K562 (cell line): ENCODE results near the gene PPP1R12C. TPM values are rescaled to one million over a fixed set of nuclear protein-coding genes. Genes with fewer than 3 reads are reported as not detected.

Source experiments
- ATAC-seq: fragments of 200-7000 bp; cut with Tn5 transposase; 3 replicates; pipeline ENCODE4 v1.9.1; 2020; ENCODE audit warnings: moderate library complexity
- BruUV-seq: library from RNA; stranded (reverse); fragments of 400-500 nt; replicated peaks from 2 replicates; lab custom pipeline; 2021; lab: Mats Ljungman, UMichigan
- CTCF ChIA-PET: fragments of 300-600 bp; formaldehyde crosslinking; extraction: SDS; loops from one replicate; lab custom pipeline; 2021; ENCODE audit warnings: low intra/inter-chr PET ratio; lab: Yijun Ruan, JAX
- POLR2A ChIA-PET: fragments of 300-600, 350-650 bp; sonication (Branson Sonifier 250); formaldehyde crosslinking; extraction: SDS; loops from one replicate; lab custom pipeline; 2021; ENCODE audit warnings: antibody characterized with exemption, inconsistent platforms; lab: Yijun Ruan, JAX
- DNase-seq, 4 experiments: peaks; one replicate each; pipeline versions ENCODE4 v3.0.0 to v3.0.0-alpha.2; 2011 to 2018; ENCODE audit warnings: low spot score in 3 of 4, mixed read lengths in 3 of 4; ENCODE audit errors: extremely low read depth in 1 of 4
- FAIRE-seq: peaks from 2 replicates; lab custom pipeline; 2011; peaks lifted over from hg19 to GRCh38; lab: Jason Lieb, UNC
- H2AFZ ChIP-seq: 2 replicates; pipeline ENCODE4 v1.6.0; 2011; ENCODE audit warnings: low read depth, low read length, control low read depth, inconsistent platforms
- H3K27ac ChIP-seq: fragments of 200-600 bp; 3 replicates; pipeline ENCODE4 v1.8.0; 2011; ENCODE audit warnings: low read depth, mild to moderate bottlenecking, control low read depth, inconsistent platforms, low read length, moderate library complexity, mixed read lengths; ENCODE audit errors: extremely low read depth
- H3K27me3 ChIP-seq, 2 experiments: fragments of 300-600 bp in 1 of 2; 2 replicates in 1 of 2; 3 replicates in 1 of 2; pipeline versions ENCODE4 v1.6.0 to v1.8.0; 2011; ENCODE audit warnings: inconsistent platforms in 2 of 2, low read length in 2 of 2, mild to moderate bottlenecking in 1 of 2, mixed read lengths in 1 of 2, moderate library complexity in 1 of 2; ENCODE audit not compliant: control insufficient read depth in 2 of 2, insufficient read depth in 2 of 2
- H3K36me3 ChIP-seq: fragments of 300-600 bp; 3 replicates; pipeline ENCODE4 v1.8.0; 2011; ENCODE audit warnings: mild to moderate bottlenecking, low read length, inconsistent platforms; ENCODE audit not compliant: control insufficient read depth, insufficient read depth
- H3K4me1 ChIP-seq, 2 experiments: fragments of 200-600 bp in 1 of 2; replicated peaks in 1 of 2; 2 replicates in 1 of 2; 3 replicates in 1 of 2; pipeline versions ENCODE4 v1.5.1 to v1.8.0; 2011; ENCODE audit warnings: inconsistent platforms in 2 of 2, low read length in 2 of 2, mild to moderate bottlenecking in 1 of 2, mixed read lengths in 1 of 2, moderate library complexity in 1 of 2; ENCODE audit not compliant: control insufficient read depth in 2 of 2, insufficient read depth in 2 of 2
- H3K4me2 ChIP-seq: 2 replicates; pipeline ENCODE4 v1.6.1; 2011; ENCODE audit warnings: low read length, control low read depth, inconsistent platforms, mixed read lengths; ENCODE audit not compliant: insufficient read depth
- H3K4me3 ChIP-seq: fragments of 200-600 bp; sonication (generic), shearing (Covaris generic); 2 replicates; pipeline ENCODE4 v1.5.1; 2016; ENCODE audit warnings: control low read depth, inconsistent platforms
- H3K79me2 ChIP-seq: fragments of 200-600 bp; 3 replicates; pipeline ENCODE4 v1.8.0; 2011; ENCODE audit warnings: low read length, inconsistent platforms; ENCODE audit not compliant: control insufficient read depth, insufficient read depth
- H3K9ac ChIP-seq, 2 experiments: 2 replicates each; pipeline versions ENCODE4 v1.6.0 to v1.6.1; 2011; ENCODE audit warnings: low read depth in 2 of 2, low read length in 2 of 2, control low read depth in 1 of 2, inconsistent platforms in 1 of 2, mild to moderate bottlenecking in 1 of 2, mixed read lengths in 1 of 2; ENCODE audit not compliant: insufficient read depth in 1 of 2
- H3K9me1 ChIP-seq: one replicate; pipeline ENCODE4 v1.6.0; 2011; ENCODE audit warnings: inconsistent platforms, mild to moderate bottlenecking, low read length, moderate library complexity; ENCODE audit not compliant: control insufficient read depth, insufficient read depth
- H3K9me3 ChIP-seq: replicated peaks from 2 replicates; pipeline ENCODE4 v1.5.1; 2011; ENCODE audit warnings: low read depth, low read length, inconsistent platforms; ENCODE audit not compliant: control insufficient read depth, insufficient read depth
- H4K20me1 ChIP-seq: replicated peaks from 2 replicates; pipeline ENCODE4 v1.6.1; 2011; ENCODE audit warnings: low read length, inconsistent platforms, mixed read lengths; ENCODE audit not compliant: control insufficient read depth, insufficient read depth
- BMI1 ChIP-seq: fragments of 150-350 bp; IDR thresholded peaks from 2 replicates; pipeline ENCODE4 v1.6.1; 2014; ENCODE audit warnings: low read length
- CTBP1 ChIP-seq: fragments of 450-650 bp; IDR thresholded peaks from 2 replicates; pipeline ENCODE4 v1.6.1; 2016; ENCODE audit warnings: borderline replicate concordance
- NRF1 ChIP-seq, 2 experiments: fragments of 450-650 bp; IDR thresholded peaks in 1 of 2; conservative IDR thresholded peaks in 1 of 2; 2 replicates each; pipeline ENCODE4 v1.6.1; 2014; ENCODE audit warnings: mild to moderate bottlenecking in 2 of 2
- RBFOX2 ChIP-seq: fragments of 200-400 bp; formaldehyde crosslinking; IDR thresholded peaks from 2 replicates; pipeline ENCODE4 v1.6.1; 2017; ENCODE audit warnings: low read depth, mild to moderate bottlenecking, low read length, moderate library complexity
- RCOR1 ChIP-seq, 2 experiments: IDR thresholded peaks; 2 replicates each; pipeline ENCODE4 v1.6.1; 2012; ENCODE audit warnings: low read depth in 2 of 2, low read length in 2 of 2, borderline replicate concordance in 1 of 2, improper control_type of control experiment in 1 of 2
- SMARCE1 ChIP-seq: fragments of 450-650 bp; IDR thresholded peaks from 2 replicates; pipeline ENCODE4 v1.7.1; 2016; ENCODE audit warnings: mild to moderate bottlenecking
- STAT5B ChIP-seq: fragments of 250-450 bp; sonication (Bioruptor Pico); IDR thresholded peaks from 2 replicates; pipeline ENCODE4 v1.8.0; 2021; ENCODE audit warnings: mild to moderate bottlenecking, inconsistent platforms
- ZFP1 ChIP-seq: fragments of 450-650 bp; formaldehyde crosslinking; IDR thresholded peaks from 2 replicates; pipeline ENCODE4 v1.4.0; 2020; ENCODE audit warnings: mild to moderate bottlenecking, mixed read lengths
- ZNF77 ChIP-seq: fragments of 250-450 bp; sonication (Bioruptor Pico); IDR thresholded peaks from 2 replicates; pipeline ENCODE4 v1.5.0; 2020
- WGBS: fragments of 100-300 bp; shearing (Covaris generic); methylation state at CpG from one replicate; pipeline ENCODE4 v1.1.6; 2016; ENCODE audit warnings: low coverage, mixed read lengths; ENCODE audit not compliant: insufficient coverage; ENCODE audit errors: missing lambda C conversion rate; 5-methylcytosine and 5-hydroxymethylcytosine counted together
- in situ Hi-C: fragments of 300-500 bp; cut with MboI; formaldehyde crosslinking; loops from 4 replicates; pipeline ENCODE4 v1.15.0; 2018; ENCODE audit warnings: inconsistent platforms, mixed read lengths
- intact Hi-C: fragments of 100-400 bp; cut with micrococcal nuclease; formaldehyde crosslinking; loops from 2 replicates; pipeline ENCODE4 v1.14.2; 2022
- polyA plus RNA-seq, 8 experiments: library from polyadenylated mRNA; depleted of rRNA in 4 of 8; stranded (reverse) in 5 of 8; unstranded in 3 of 8; fragments of >200 nt; fragmentation: Nextera tagmentation in 2 of 8; fragmentation: Illumina TruSeq in 1 of 8; extraction: Ambion mirVana in 2 of 8; extraction: Trizol in 1 of 8; gene quantifications; 2 replicates each; pipeline versions ENCODE4 v1.2.1 to v1.2.3, GENCODE V29; 2011 to 2014; ENCODE audit warnings: inconsistent platforms in 1 of 8, missing spikeins in 1 of 8
- total RNA-seq, 7 experiments: library from RNA; depleted of rRNA in 6 of 7; stranded (reverse); fragments of >200 nt in 6 of 7; fragmentation: Illumina TruSeq in 2 of 7; extraction: Trizol in 2 of 7; gene quantifications; 2 replicates each; pipeline versions ENCODE4 v1.2.1 to v1.2.3, GENCODE V29; 2011 to 2021; ENCODE audit warnings: low replicate concordance in 1 of 7
- TF ChIP-seq, protein P1 (sequence below): fragments of 450-650 bp; IDR thresholded peaks from 2 replicates; pipeline ENCODE4 v1.6.1; 2016; ENCODE audit warnings: mild to moderate bottlenecking, moderate library complexity

The PPP1R12C gene
- total and polyA plus RNA-seq, 9 of the 15 experiments (the other 6 are each of a cell fraction or from before 2014, with no cell fraction given): 1.8 to 136 (median 33.7) TPM

DNA sequence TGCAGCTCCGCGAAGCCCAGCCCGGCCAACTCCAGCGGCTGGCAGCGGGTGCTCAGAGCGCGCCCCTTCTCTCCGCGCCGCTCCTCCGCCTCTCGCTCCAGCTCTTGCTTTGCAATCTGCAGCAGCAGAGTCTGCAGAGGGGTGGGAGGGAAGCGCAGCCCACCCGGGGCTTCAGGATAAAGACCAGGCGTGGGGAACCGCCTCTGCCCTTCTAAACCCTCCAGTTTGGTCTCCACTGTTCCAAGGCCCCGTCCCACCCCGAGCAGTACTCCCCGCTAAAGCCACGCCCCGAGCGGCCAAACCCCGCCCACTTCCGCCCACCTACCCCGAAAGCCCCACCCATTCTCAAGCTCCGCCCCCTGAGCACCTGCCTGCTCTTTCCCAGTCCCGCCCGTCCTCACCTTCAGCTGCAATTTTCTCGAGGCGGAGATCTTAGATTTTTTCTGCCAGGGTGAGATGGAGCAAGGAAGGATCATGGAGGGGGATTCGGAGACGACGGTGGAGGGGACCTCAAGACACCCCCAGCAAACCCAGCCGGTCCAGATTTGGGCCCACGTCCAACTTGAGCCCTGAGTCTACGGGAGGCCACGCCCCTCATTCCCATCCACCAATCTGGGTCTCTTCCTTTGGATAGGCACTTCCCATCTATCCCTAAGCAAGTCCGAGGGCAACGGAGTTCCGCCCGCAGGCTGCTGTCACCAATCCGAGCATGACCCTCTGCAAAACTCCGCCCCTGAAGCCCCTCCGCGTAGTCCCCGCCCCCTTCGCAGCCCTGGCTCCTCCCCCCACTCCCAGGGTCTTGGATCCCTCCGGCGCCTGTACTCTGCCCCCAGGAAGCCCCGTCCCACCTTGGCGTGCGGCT lies 39.0 kb upstream of the PPP1R12C start:
- H3K36me3 ChIP-seq: peaks cover 18% of the 10 kb centered on the region; the same call in 2 of the 3 replicates
- H3K9ac ChIP-seq: peak overlapping the region; percentile 67 to 94
- under 1% methylated on average over 39 of the region's 52 CpGs for WGBS
- peak overlapping the region; percentile 56 for H3K4me3 ChIP-seq
- peak overlapping the region; percentile 77 for H3K4me2 ChIP-seq
- BruUV-seq: no TSS peak
- peaks cover 14% of the 10 kb centered on the region for H3K79me2 ChIP-seq
- peaks cover 39 to 66% of the 10 kb centered on the region in 2 experiments for H3K4me1 ChIP-seq
- no peaks in the 10 kb centered on the region for H3K9me1 ChIP-seq
- peak; percentile 91 to 97 (median 93) for DNase-seq
- ChIA-PET POLR2A (interaction anchor here (0.5 to 1.3 kb wide), 4 partner anchors 10 to 341 kb away, joined by 3 to 7 read pairs (median 3); no protein-coding TSS in a partner anchor), CTCF (interaction anchor here (1.2 kb wide), 1 partner anchor 10 kb away, joined by 4 read pairs; no protein-coding TSS in a partner anchor)
- H3K27me3 ChIP-seq: no peaks in the 10 kb centered on the region
- H4K20me1 ChIP-seq: no peaks in the 10 kb centered on the region
- peak overlapping the region; percentile 69 for H3K27ac ChIP-seq
- peak; percentile 73 for FAIRE-seq
- no peaks in the 10 kb centered on the region; the same call in 1 of the 2 replicates for H3K9me3 ChIP-seq
- H2AFZ ChIP-seq: peak overlapping the region; percentile 63
- intact Hi-C loops (loop anchor here (10.0 kb wide), 1 partner anchor 348 kb away; no protein-coding TSS in a partner anchor), in situ Hi-C loops (loop anchor here (25.0 kb wide), 1 partner anchor 981 kb away; the partner anchor contains the start of gene ZNF444)
- peak; percentile 70 for ATAC-seq
- TF ChIP-seq ZNF77 (no peak), RCOR1 (IDR thresholded peaks at IDR 0.05; ENCODE audit: borderline replicate concordance in 1 of 2, low read depth in 2 of 2, low read length in 2 of 2) (peak in 1 of 2 experiments; percentile 6; a peak in 1 of 4 replicates), RBFOX2 (peak; percentile 46; the same call in 1 of the 2 replicates), NRF1 (conservative IDR thresholded peaks at IDR 0.05 in 1 of 2, IDR thresholded peaks at IDR 0.05 in 1 of 2) (peak; percentile 49 to 64; a peak in 3 of 4 replicates), SMARCE1 (no peak), CTBP1 (peak; percentile 22; the same call in 1 of the 2 replicates), STAT5B (no peak), ZFP1 (CRISPR knock-in tag) (no peak), BMI1 (no peak)
- TF ChIP-seq, protein P1, sequence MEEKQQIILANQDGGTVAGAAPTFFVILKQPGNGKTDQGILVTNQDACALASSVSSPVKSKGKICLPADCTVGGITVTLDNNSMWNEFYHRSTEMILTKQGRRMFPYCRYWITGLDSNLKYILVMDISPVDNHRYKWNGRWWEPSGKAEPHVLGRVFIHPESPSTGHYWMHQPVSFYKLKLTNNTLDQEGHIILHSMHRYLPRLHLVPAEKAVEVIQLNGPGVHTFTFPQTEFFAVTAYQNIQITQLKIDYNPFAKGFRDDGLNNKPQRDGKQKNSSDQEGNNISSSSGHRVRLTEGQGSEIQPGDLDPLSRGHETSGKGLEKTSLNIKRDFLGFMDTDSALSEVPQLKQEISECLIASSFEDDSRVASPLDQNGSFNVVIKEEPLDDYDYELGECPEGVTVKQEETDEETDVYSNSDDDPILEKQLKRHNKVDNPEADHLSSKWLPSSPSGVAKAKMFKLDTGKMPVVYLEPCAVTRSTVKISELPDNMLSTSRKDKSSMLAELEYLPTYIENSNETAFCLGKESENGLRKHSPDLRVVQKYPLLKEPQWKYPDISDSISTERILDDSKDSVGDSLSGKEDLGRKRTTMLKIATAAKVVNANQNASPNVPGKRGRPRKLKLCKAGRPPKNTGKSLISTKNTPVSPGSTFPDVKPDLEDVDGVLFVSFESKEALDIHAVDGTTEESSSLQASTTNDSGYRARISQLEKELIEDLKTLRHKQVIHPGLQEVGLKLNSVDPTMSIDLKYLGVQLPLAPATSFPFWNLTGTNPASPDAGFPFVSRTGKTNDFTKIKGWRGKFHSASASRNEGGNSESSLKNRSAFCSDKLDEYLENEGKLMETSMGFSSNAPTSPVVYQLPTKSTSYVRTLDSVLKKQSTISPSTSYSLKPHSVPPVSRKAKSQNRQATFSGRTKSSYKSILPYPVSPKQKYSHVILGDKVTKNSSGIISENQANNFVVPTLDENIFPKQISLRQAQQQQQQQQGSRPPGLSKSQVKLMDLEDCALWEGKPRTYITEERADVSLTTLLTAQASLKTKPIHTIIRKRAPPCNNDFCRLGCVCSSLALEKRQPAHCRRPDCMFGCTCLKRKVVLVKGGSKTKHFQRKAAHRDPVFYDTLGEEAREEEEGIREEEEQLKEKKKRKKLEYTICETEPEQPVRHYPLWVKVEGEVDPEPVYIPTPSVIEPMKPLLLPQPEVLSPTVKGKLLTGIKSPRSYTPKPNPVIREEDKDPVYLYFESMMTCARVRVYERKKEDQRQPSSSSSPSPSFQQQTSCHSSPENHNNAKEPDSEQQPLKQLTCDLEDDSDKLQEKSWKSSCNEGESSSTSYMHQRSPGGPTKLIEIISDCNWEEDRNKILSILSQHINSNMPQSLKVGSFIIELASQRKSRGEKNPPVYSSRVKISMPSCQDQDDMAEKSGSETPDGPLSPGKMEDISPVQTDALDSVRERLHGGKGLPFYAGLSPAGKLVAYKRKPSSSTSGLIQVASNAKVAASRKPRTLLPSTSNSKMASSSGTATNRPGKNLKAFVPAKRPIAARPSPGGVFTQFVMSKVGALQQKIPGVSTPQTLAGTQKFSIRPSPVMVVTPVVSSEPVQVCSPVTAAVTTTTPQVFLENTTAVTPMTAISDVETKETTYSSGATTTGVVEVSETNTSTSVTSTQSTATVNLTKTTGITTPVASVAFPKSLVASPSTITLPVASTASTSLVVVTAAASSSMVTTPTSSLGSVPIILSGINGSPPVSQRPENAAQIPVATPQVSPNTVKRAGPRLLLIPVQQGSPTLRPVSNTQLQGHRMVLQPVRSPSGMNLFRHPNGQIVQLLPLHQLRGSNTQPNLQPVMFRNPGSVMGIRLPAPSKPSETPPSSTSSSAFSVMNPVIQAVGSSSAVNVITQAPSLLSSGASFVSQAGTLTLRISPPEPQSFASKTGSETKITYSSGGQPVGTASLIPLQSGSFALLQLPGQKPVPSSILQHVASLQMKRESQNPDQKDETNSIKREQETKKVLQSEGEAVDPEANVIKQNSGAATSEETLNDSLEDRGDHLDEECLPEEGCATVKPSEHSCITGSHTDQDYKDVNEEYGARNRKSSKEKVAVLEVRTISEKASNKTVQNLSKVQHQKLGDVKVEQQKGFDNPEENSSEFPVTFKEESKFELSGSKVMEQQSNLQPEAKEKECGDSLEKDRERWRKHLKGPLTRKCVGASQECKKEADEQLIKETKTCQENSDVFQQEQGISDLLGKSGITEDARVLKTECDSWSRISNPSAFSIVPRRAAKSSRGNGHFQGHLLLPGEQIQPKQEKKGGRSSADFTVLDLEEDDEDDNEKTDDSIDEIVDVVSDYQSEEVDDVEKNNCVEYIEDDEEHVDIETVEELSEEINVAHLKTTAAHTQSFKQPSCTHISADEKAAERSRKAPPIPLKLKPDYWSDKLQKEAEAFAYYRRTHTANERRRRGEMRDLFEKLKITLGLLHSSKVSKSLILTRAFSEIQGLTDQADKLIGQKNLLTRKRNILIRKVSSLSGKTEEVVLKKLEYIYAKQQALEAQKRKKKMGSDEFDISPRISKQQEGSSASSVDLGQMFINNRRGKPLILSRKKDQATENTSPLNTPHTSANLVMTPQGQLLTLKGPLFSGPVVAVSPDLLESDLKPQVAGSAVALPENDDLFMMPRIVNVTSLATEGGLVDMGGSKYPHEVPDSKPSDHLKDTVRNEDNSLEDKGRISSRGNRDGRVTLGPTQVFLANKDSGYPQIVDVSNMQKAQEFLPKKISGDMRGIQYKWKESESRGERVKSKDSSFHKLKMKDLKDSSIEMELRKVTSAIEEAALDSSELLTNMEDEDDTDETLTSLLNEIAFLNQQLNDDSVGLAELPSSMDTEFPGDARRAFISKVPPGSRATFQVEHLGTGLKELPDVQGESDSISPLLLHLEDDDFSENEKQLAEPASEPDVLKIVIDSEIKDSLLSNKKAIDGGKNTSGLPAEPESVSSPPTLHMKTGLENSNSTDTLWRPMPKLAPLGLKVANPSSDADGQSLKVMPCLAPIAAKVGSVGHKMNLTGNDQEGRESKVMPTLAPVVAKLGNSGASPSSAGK: peak; percentile 44; the same call in 1 of the 2 replicates
